Parietal lobe (tissue), 1 donor: ENCODE results near the gene NNAT. TPM values are rescaled to one million over a fixed set of nuclear protein-coding genes. Genes with fewer than 3 reads are reported as not detected.

Source experiments
- total RNA-seq: library from RNA; depleted of rRNA; stranded (reverse); fragments of >200 nt; gene quantifications from one replicate; pipeline ENCODE4 v1.2.3, GENCODE V29; 2014

Gene NNAT
- 333 TPM for total RNA-seq

GRCh38 chr20:37521061-37521771, at the start of gene NNAT:
Gene NNAT, plus strand, starts transcription at chr20:37521250. Its CDS starts 82 bp downstream, at chr20:37521332.

GRCh38 chr20:37527638-37528445, 6.8 kb downstream of the NNAT start, which contains the start of gene BLCAP:
Gene BLCAP, minus strand, starts transcription at chr20:37527876. Its CDS starts 8,702 bp downstream, at chr20:37519174.

Other genes with a start within 250 kb of the NNAT start
- gene MANBAL, start 231.6 kb upstream of the NNAT start, total RNA-seq = 13.1 TPM
- 34.4 TPM for gene SRC, start 175.1 kb upstream of the NNAT start, total RNA-seq
- 98.6 TPM for gene BLCAP, start 6.6 kb downstream of the NNAT start, total RNA-seq
- 30.7 TPM for gene CTNNBL1, start 172.8 kb downstream of the NNAT start, total RNA-seq